Activated CD4-positive, CD25-positive, alpha-beta regulatory T cell treated with anti-CD3 and anti-CD28 coated beads, Interleukin-2, amount 50 U/mL, for 72 hours (primary cell): ENCODE results near the gene CPA1.

Source experiments
- DNase-seq: peaks from one replicate; pipeline ENCODE4 v3.0.0; 2021

Gene CPA1

DNA sequence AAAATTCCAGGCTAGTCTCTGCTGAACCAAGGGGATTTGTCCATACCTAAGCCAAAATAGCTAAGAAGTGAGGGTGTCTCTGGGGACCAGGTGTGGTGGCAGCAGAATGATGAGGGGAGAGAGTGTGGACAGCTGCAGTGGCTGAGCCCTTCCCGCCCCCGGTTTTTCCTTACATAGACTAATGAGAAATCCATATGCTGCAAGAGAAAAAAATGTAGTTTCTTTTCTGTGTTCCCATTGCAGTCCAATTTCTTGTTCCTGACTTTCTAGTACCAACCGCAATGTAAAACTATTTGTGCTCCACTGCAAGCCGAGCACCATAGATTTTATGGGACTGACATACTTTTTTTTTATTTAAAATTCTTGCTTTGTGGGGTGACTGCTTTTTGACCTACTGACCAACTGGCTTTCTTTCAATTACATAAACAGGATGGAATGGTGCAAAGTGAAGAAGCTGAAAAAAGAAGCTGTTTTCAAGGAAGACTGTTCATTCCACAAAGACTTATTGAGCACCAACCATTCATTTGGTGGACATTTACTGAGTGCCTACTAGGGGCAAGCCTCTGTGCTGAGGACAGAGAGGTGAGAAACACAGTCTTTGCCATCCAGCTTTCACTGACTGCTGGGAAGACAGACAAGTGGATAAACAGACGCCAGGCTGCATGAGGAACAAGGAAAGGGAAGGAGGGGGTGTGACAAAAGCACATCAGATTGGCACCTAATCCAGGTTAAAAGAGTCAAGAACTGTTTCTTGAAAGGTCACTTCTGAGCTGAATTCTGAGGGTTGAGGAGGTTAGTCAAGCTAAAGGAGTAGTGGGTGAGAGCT is 50.8 kb downstream of the CPA1 start:
- no peak for DNase-seq

- no peak for DNase-seq
Measured at GRCh38 chr7:130432886-130433285, 52.6 kb downstream of the CPA1 start.

- DNase-seq: no peak
Measured at GRCh38 chr7:130433301-130433700, 53.0 kb downstream of the CPA1 start.

- no peak for DNase-seq
Measured at GRCh38 chr7:130435311-130435854, 55.1 kb downstream of the CPA1 start.

- no peak for DNase-seq
Measured at GRCh38 chr7:130436253-130436652, 56.0 kb downstream of the CPA1 start.
